GM11168 (cell line): ENCODE results near the gene COL15A1.

ENCODE experiments used
- in situ Hi-C: fragments of 300-500 bp; cut with MboI; formaldehyde crosslinking; loops from one replicate; pipeline ENCODE4 v1.12.0; 2022; ENCODE audit warnings: low sequenced_read_pairs; ENCODE audit not compliant: unreplicated experiment

The COL15A1 gene

GRCh38 chr9:98913705-98914104 is 30.0 kb upstream of the COL15A1 start:
- in situ Hi-C loops: no loop called here

DNA sequence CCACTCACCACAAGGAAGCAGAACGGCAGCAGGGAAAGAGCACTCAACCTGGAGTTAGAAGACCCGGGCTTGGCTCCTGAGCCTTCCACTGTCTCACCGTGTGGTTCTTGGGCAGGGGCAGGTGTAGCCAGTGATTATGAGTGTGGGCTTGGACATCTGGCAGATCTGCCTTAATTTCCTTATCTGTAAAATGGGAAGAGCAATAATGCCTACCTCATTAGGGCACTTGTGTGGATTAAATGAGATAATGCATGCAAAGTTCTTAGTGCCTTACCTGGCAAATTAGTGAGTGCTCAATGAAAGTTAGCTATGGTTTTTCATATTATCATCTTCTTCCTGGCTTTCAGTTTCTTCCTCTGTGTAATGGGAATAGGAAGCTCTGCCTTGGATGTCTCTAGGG is 28.1 kb upstream of the COL15A1 start:
- in situ Hi-C loops: no loop called here

- in situ Hi-C loops: no loop called here
Observed at GRCh38 chr9:98916660-98917059, 27.0 kb upstream of the COL15A1 start.

- in situ Hi-C loops: no loop called here
Observed at GRCh38 chr9:98917746-98918487, 25.8 kb upstream of the COL15A1 start.

DNA sequence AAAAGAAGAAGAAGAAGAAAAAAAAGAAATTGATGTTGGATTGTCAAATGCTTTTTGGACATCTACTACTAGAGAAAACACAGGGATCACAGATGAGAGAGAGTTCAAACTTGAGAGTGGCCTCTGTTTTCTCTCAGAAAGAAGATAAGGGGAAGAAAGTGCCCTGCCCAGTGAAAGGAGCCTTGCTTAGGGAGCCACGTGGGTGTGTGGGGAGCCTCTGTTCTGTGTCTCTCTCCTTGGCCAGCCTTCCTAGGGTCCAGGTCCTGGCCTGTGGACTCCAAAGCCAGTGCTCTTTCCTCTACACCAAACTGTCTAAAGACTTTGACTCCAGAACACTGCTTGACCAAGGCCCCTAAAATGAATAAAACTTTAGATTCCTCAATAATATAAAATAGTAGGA is 22.0 kb upstream of the COL15A1 start:
- in situ Hi-C loops: no loop called here

GRCh38 chr9:98922721-98923435 is 20.8 kb upstream of the COL15A1 start:
- in situ Hi-C loops: no loop called here

GRCh38 chr9:98923451-98924123 is 20.1 kb upstream of the COL15A1 start:
- in situ Hi-C loops: no loop called here

DNA sequence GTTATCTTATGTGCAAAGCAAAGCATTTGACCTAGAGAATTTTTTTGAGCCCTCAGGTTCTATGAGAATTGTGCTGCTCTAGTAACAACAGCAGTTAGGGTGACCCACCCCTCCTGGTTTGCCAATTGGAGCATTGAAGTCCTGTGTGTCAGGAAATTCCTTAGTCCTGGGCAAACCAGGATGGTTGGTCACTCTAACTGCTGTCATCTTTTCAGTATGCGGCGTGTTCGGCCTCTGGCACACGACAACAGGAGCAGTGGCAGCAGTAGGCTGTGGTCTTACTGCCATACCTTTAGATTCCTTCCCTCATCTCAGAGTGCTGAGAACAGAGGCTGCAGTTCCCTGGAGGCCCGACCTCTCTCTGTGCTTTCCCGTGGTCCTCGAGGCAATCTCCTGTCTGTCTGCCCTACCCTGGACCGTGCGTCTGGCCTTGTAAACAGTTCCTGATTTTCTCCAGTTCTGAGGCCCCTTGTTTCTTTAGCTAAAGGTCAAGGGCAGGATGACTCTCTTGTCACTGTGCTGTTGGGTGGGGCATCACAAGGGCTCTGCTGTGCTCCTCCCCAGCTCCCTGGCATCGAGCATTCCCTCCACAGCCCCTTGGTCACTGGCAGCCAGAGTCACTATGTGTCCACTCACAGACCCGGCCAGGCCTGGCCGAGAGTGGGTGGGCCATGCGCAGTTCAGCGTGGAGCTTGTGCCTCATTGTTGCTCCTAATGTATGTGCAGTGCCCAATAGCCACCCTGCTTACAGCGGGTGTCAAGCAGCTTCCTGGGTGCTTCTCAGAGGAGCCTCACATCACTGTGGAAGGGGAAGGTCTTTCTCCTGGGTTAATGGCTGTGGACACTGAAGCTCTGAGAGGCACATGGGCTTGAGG is 18.5 kb upstream of the COL15A1 start:
- in situ Hi-C loops: no loop called here

GRCh38 chr9:98925956-98926355 is 17.8 kb upstream of the COL15A1 start:
- in situ Hi-C loops: no loop called here

- in situ Hi-C loops: no loop called here
Observed at GRCh38 chr9:98927724-98928123, 16.0 kb upstream of the COL15A1 start.

DNA sequence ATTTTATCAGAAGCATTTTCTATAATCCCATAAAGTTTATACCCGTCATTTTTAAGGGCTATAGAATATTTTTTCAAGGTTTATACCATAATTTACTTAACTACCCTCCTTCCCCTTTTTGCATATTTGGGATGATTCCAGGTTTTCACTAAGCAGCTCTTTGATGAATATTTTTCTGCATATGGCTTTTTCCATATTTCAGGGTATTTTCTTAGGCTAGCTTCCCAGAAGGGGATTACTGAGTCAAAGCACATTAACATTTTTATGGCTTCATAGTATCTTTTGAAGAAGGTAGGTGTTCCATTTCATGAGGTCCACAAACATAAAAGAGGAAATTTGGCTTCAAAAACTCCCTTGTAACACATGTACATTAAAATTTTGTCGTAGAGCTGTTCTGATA is 14.6 kb upstream of the COL15A1 start:
- in situ Hi-C loops: no loop called here

- in situ Hi-C loops: no loop called here
Observed at GRCh38 chr9:98929895-98930341, 13.8 kb upstream of the COL15A1 start.

DNA sequence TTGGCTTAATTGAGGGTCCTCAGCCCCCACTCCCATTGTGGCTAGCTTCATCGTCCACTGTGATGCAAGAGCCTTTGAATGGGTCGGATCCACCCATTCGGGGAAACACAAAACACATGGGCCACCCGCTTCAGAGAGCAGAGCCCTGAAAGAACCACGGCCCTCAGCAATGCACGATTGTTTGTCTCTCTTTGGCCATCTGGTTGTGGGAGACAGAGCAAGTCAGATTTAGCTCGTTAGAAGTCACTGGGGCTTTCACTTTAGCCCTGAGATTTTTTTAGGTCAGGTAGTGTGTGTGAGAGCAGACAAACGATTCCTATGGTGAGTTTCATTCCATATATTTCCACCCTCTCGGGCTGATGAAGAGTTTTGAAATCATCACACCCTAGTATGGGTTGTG is 12.9 kb upstream of the COL15A1 start:
- in situ Hi-C loops: no loop called here

GRCh38 chr9:98931600-98932389 is 11.9 kb upstream of the COL15A1 start:
- in situ Hi-C loops: no loop called here

GRCh38 chr9:98933185-98933584 is 10.5 kb upstream of the COL15A1 start:
- in situ Hi-C loops: no loop called here

DNA sequence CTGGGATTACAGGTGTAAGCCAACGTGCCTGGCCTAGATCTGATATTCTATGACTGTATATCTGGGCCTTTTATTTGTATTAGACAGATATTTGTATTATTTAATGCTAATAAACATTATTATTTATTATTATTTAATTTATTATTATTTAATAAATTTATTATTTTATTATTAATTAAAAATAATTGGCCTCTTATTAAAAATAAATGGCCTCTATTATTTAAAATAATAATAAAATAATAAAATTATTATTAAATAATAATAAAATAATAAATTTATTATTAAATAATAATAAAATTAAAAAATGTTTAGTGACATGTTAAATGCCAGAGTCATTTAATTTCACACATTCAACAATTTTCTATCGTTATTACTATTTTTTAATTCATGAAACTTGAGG is 9.8 kb upstream of the COL15A1 start:
- in situ Hi-C loops: no loop called here

DNA sequence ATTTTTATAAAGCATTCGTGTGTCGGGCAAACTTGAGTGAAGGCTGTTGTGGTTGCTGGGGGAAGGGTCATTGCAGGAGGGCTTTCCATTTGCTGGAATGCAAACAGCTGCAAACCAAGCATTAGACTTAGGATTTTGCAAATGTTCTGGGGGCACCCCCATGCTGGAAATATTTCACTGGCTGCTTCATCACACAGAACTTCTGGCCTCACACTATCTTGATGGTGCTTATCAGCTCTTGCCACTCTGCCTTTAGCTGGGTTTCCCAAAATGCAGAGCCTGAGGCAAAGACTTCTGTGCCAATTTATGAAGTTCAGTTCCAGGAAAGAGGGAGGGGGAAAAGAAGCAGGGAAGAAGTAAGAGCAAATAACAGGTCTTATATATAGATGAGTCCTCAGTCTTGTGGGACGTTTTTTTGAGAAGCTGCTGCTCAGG is 8.6 kb upstream of the COL15A1 start:
- in situ Hi-C loops: no loop called here

DNA sequence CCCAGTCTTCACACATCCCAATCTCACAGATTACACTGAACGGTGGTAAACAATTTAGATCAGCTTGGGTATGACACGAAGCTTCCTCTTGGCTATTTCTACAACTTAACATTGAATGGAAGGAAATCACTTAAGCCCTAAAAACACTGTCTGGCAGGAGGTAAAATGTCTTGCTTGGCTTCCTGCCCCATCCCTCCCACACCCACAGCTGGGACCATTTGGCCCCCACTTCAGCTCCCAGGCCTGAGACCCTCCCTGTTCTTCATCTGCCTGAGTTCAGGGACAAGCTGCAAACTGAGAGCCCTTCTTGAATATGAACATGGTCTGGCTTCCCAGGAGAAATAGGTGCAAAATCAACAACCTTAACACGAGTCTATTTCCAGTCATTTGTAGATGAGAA is 3.4 kb upstream of the COL15A1 start:
- in situ Hi-C loops: no loop called here

DNA sequence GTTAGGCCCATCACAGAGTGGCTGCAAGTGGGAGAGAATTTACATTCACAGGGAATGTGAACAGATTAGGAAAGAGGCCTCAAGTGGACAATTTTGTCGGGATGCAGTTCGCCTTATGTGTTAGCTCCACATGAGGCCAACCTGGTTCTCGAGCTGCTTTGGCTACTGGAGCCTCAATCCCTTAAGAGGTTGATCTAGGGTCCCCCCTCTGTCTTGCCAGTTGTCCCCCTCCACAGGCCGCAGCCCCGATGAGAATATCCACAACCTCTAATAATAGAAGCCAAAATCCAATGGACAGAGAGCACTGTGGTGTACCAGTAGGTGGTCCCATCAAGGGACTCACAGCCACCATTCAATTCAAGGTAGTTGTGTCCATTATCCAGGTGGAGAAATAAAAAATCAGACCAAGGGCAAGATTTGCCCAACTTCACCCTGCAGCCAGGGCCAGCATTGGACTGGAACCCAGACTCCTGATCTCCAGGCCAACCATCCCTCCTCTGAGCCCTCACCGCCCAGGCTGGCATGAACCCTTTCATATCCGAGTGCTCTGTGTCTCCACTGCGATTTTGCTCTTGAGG is 1.7 kb upstream of the COL15A1 start:
- in situ Hi-C loops: no loop called here
